ENCODE measurements around the gene OLA1. TPM values are rescaled to one million over a fixed set of nuclear protein-coding genes. Genes with fewer than 3 reads are reported as not detected.

OLA1 gene
- total and polyA plus RNA-seq, 2 donors (not counting 1 experiment from before 2014, with no cell fraction given), result 13.9 to 47.7 TPM

DNA sequence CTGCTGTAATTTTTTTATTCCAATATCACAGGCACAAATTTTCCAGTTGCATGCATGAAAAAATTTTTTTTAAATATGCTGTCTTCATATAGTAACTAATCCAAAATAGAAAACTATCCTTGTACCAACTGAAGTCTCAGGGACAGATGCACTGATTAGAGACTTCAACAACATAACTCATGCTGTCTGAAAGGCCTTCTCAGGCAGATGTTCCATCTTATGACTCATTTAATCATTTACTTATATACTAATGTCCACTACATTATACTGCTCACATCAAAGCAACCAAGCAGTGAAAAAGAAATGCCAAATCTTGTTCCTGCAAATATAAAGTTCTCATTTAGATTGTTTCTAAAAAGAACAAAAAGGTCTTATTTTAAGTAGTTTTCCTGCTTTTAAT lies 53.1 kb downstream of the OLA1 start:
- intact Hi-C loops (cut with micrococcal nuclease), result no loop called here
- Histone ChIP-seq H3K4me2 (replicated peaks; ENCODE audit: low read depth, low read length, poor library complexity, severe bottlenecking) (no peak overlapping the region), H3K4me3 (ENCODE audit: control extremely low read depth in 1 of 5, extremely low read depth in 1 of 5, insufficient read depth in 1 of 5, low read depth in 2 of 5, low read length in 4 of 5) (no peak overlapping the region), H3K27ac (ENCODE audit: low read length in 2 of 2) (no peak overlapping the region), H3K4me1 (ENCODE audit: control insufficient read depth in 2 of 2, insufficient read depth in 2 of 2, low read length in 2 of 2) (no peaks in the 10 kb centered on the region), H3K9ac (ENCODE audit: low read length) (no peak overlapping the region), H2AFZ (ENCODE audit: insufficient read depth, low read depth, low read length, poor library complexity, severe bottlenecking) (no peak overlapping the region), H4K20me1 (ENCODE audit: control insufficient read depth, insufficient read depth, low read length, poor library complexity, severe bottlenecking) (no peaks in the 10 kb centered on the region), H3K27me3 (replicated peaks in 1 of 4; ENCODE audit: control extremely low read depth in 1 of 4, control insufficient read depth in 3 of 4, insufficient read depth in 4 of 4, low read length in 3 of 4) (no peaks in the 10 kb centered on the region), H3K36me3 (replicated peaks in 1 of 2; ENCODE audit: control extremely low read depth in 1 of 2, control insufficient read depth in 1 of 2, extremely low read depth in 1 of 2, insufficient read depth in 2 of 2, low read length in 1 of 2) (no peaks in the 10 kb centered on the region), H3K9me3 (ENCODE audit: control extremely low read depth in 1 of 3, control insufficient read depth in 2 of 3, insufficient read depth in 1 of 3, low read length in 2 of 3) (no peaks in the 10 kb centered on the region), H3K79me2 (ENCODE audit: control insufficient read depth, insufficient read depth, low read length) (peaks cover 3% of the 10 kb centered on the region)
- Mint-ChIP-seq H3K9me3 (ENCODE audit: insufficient read depth) (no peaks in the 10 kb centered on the region), H3K4me3 (no peak overlapping the region), H3K4me1 (no peaks in the 10 kb centered on the region), H3K27ac (no peak overlapping the region), H3K27me3 (no peaks in the 10 kb centered on the region)
- no peak for DNase-seq
- TF ChIP-seq, protein P1, sequence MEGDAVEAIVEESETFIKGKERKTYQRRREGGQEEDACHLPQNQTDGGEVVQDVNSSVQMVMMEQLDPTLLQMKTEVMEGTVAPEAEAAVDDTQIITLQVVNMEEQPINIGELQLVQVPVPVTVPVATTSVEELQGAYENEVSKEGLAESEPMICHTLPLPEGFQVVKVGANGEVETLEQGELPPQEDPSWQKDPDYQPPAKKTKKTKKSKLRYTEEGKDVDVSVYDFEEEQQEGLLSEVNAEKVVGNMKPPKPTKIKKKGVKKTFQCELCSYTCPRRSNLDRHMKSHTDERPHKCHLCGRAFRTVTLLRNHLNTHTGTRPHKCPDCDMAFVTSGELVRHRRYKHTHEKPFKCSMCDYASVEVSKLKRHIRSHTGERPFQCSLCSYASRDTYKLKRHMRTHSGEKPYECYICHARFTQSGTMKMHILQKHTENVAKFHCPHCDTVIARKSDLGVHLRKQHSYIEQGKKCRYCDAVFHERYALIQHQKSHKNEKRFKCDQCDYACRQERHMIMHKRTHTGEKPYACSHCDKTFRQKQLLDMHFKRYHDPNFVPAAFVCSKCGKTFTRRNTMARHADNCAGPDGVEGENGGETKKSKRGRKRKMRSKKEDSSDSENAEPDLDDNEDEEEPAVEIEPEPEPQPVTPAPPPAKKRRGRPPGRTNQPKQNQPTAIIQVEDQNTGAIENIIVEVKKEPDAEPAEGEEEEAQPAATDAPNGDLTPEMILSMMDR (IDR thresholded peaks at IDR 0.05), result no peak
- no peak for TF ChIP-seq EZH2 (IDR thresholded peaks at IDR 0.05; ENCODE audit: borderline replicate concordance, insufficient read depth, low read depth, low read length, poor library complexity, severe bottlenecking)
- ATAC-seq (ENCODE audit: low read depth), result no peak
- ChIA-PET CTCF (no interaction called here), POLR2A (no interaction called here)

DNA sequence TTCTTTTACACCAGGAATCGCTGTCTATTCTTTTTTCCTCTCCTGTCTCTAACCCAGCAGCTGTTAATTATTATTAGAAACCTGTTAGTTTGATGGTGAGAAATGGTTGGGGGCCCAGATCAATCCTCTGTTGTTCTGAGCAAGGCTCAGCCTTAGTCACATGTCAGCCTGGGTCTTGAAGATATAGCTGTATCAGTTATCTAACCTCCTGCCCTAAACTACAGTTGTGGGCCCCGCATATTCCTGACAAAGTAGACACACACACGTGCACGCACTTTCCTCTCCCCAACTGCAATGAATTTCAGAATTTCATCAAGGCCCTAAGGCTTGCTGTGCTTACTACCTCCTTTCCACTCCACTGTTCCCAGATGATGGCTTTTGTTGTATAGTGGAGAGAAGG lies 54.6 kb downstream of the OLA1 start:
- Histone ChIP-seq H3K4me2 (replicated peaks; ENCODE audit: low read depth, low read length, poor library complexity, severe bottlenecking) (no peak overlapping the region), H3K27ac (ENCODE audit: low read length in 2 of 2) (no peak overlapping the region), H4K20me1 (ENCODE audit: control insufficient read depth, insufficient read depth, low read length, poor library complexity, severe bottlenecking) (no peaks in the 10 kb centered on the region), H3K9me3 (ENCODE audit: control extremely low read depth in 1 of 3, control insufficient read depth in 2 of 3, insufficient read depth in 1 of 3, low read length in 2 of 3) (no peaks in the 10 kb centered on the region), H3K27me3 (replicated peaks in 1 of 4; ENCODE audit: control extremely low read depth in 1 of 4, control insufficient read depth in 3 of 4, insufficient read depth in 4 of 4, low read length in 3 of 4) (no peaks in the 10 kb centered on the region), H3K4me1 (ENCODE audit: control insufficient read depth in 2 of 2, insufficient read depth in 2 of 2, low read length in 2 of 2) (no peaks in the 10 kb centered on the region), H3K4me3 (ENCODE audit: control extremely low read depth in 1 of 5, extremely low read depth in 1 of 5, insufficient read depth in 1 of 5, low read depth in 2 of 5, low read length in 4 of 5) (no peak overlapping the region), H3K79me2 (ENCODE audit: control insufficient read depth, insufficient read depth, low read length) (peaks cover 3% of the 10 kb centered on the region), H2AFZ (ENCODE audit: insufficient read depth, low read depth, low read length, poor library complexity, severe bottlenecking) (no peak overlapping the region), H3K36me3 (replicated peaks in 1 of 2; ENCODE audit: control extremely low read depth in 1 of 2, control insufficient read depth in 1 of 2, extremely low read depth in 1 of 2, insufficient read depth in 2 of 2, low read length in 1 of 2) (no peaks in the 10 kb centered on the region), H3K9ac (ENCODE audit: low read length) (no peak overlapping the region)
- DNase-seq, result no peak
- intact Hi-C loops (cut with micrococcal nuclease), result no loop called here
- no peak for ATAC-seq (ENCODE audit: low read depth)
- Mint-ChIP-seq H3K4me3 (no peak overlapping the region), H3K27me3 (no peaks in the 10 kb centered on the region), H3K4me1 (peaks cover 4% of the 10 kb centered on the region), H3K9me3 (ENCODE audit: insufficient read depth) (no peaks in the 10 kb centered on the region), H3K27ac (no peak overlapping the region)
- CTCF ChIA-PET, result no interaction called here
- POLR2A ChIA-PET, result interaction anchor here (0.6 kb wide), 1 partner anchor 81 kb away, joined by 3 read pairs; no protein-coding TSS in a partner anchor
- no peak for TF ChIP-seq EZH2 (IDR thresholded peaks at IDR 0.05; ENCODE audit: borderline replicate concordance, insufficient read depth, low read depth, low read length, poor library complexity, severe bottlenecking)
- 100% methylated on average over 3 of the region's 4 CpGs for WGBS (ENCODE audit: insufficient coverage)

All from B cell (primary cell).